C4-2B (cell line): Measurements from ENCODE around the gene CLSTN3.

Experiments used
- CTCF ChIP-seq: fragments of 450-650 bp; conservative IDR thresholded peaks from 2 replicates; pipeline ENCODE4 v1.5.1; 2017; ENCODE audit warnings: mild to moderate bottlenecking
- ZFX ChIP-seq: fragments of 450-650 bp; IDR thresholded peaks from 2 replicates; pipeline ENCODE4 v1.6.1; 2017

DNA sequence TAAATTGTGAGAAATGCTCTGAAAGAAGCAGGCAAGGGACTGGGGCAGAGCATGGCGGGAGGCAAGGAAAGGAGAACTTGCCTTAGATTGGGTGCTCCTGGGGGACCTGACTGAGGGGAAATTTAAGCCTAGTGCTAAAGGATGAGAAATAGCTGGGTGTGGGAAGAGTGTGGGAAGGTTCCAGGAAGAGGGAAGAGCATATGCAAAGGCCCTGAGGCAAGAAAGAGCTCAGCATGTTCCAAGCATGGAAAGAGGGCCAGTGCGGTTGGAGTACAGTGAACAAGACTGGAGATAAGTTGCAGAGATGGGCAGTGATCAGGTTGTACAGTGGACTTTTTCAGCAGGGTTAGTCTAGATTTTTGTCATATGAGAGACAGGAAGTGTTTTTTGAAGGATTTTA is 9.0 kb downstream of the CLSTN3 start:
- TF ChIP-seq CTCF: no peak
- no peak for TF ChIP-seq ZFX
